HFF-Myc (cell line): ENCODE data around the gene MXD3.

Experiments
- DNase-seq: peaks from one replicate; pipeline ENCODE4 v3.0.0-alpha.2; 2011; ENCODE audit warnings: low read depth; ENCODE audit errors: extremely low read depth
- H3K4me3 ChIP-seq: replicated peaks from 2 replicates; pipeline ENCODE4 v1.5.1; 2011; ENCODE audit warnings: low read depth, mild to moderate bottlenecking, control low read depth, low read length
- TF ChIP-seq, protein P1 (sequence below): IDR thresholded peaks from 2 replicates; pipeline ENCODE4 v1.5.1; 2012; ENCODE audit warnings: mild to moderate bottlenecking, low read depth, low read length, control low read depth; ENCODE audit errors: missing control alignments

The MXD3 gene

DNA sequence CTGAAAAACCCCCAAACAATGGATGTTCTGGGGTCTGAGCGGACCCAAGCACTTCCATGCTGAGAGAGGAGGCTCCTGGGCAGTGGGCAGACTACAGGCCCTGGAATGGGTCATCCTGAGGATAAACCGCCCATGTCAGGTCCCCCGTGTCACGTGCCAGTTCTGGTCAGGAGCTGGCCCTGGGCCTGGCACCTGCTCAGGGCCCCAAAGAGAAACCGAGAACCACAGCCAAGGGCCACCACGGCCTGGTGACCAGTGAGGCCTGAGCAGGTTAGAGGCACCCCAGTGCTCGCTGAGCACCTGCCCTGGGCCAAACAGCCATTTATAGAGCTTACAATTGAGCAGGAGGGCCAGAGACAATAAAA is 24.0 kb upstream of the MXD3 start:
- H3K4me3 ChIP-seq = no peak overlapping the region
- DNase-seq = no peak
- TF ChIP-seq, protein P1, sequence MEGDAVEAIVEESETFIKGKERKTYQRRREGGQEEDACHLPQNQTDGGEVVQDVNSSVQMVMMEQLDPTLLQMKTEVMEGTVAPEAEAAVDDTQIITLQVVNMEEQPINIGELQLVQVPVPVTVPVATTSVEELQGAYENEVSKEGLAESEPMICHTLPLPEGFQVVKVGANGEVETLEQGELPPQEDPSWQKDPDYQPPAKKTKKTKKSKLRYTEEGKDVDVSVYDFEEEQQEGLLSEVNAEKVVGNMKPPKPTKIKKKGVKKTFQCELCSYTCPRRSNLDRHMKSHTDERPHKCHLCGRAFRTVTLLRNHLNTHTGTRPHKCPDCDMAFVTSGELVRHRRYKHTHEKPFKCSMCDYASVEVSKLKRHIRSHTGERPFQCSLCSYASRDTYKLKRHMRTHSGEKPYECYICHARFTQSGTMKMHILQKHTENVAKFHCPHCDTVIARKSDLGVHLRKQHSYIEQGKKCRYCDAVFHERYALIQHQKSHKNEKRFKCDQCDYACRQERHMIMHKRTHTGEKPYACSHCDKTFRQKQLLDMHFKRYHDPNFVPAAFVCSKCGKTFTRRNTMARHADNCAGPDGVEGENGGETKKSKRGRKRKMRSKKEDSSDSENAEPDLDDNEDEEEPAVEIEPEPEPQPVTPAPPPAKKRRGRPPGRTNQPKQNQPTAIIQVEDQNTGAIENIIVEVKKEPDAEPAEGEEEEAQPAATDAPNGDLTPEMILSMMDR = no peak

DNA sequence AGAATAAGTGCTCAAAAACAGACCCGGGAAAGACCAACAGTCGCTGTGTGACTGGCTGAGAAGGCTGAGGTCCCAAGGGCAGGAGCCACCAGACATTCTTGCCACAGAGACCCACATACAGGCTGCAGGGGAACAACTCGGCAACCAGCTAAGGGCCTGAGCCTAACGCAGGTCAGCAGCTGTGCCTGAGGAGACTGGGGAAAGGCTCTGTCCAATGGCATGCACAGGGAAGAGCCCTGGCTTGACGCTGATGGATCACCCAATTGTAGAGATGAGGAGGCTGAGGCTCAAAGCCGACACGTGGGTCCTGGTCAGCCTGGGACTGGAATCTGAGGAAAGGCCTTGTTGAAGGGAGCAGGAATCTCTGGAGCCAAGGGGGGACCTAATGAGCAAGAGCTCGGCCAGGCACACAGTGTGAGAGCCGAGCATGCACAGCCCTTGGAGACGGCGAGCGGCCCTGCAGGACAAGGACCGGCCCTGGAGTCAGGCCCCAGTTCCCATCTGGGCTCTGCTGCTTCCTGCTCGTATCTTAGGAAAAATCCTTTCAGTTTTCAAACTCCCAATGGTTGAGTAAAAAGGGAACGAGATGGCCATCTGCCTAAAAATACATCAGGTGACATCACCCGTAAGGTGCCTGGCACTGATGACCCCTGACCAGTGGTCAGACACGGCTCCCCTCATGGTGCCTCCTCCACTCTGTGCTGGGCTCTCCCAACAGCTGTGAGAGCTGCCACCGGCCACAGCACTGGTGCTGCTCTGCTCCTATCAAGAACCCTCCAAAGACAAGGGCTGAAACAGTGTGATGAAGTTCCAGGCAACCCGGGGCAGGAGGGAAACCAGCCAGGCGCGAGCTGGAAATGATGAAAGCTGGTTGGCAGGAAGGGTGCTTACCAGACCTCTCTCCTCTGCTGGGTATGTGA is 23.3 kb upstream of the MXD3 start:
- TF ChIP-seq, protein P1 = no peak
- no peak overlapping the region for H3K4me3 ChIP-seq
- DNase-seq = no peak

DNA sequence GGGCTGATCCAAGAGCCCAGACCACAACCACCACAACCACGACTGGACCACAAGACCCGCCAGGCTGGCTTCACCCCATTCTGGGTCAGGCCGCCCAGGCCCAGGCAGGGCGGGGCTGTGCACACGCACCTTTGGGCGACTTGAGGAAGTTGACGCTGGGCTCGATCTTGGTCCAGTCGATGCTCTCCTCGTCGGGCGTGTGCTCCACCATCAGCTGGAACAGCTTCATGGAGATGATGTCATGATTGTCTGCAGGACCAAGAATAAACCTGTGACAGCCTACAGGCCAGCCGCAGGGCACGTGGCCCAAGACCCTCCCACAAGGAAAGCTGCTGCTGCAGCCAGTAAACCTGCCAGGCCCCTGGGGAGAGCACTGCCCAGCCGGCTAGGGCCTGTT is 22.5 kb upstream of the MXD3 start:
- H3K4me3 ChIP-seq = no peak overlapping the region
- TF ChIP-seq, protein P1 = no peak
- no peak for DNase-seq

DNA sequence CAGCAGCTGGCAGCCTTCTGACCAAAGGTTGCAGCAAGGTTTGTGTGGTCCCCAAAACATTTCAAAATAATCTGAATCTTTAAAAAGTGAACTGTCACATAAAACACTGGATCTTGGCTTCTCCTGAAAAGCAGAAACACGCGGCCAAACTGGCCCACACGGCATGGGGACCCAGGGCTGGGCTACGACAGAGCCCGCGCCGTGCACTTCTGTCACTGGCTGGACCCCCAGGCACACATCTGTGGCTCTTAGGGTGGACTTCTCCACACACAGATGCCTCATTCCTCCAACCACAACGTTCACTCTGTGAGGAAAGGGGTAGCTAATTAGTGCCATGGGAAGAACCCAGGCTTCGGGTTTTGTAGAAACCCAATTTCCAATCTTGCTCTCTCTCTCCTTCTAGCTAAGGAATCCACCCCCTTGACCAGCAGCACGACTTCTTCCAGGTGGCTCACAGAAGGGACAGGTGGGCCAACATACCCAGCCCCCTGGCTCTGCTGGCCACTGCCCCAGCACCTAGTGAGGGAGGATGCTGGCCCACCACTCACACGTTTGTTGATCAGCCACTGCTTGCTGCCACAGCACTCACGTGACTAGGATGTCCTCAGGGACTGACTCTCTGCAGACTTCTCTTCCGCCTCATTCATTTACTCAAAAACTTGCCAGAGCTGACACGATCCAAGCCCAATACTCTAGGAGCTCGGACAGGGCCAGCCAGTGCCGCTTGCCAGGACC is 21.9 kb upstream of the MXD3 start:
- TF ChIP-seq, protein P1 = no peak
- H3K4me3 ChIP-seq = no peak overlapping the region

DNA sequence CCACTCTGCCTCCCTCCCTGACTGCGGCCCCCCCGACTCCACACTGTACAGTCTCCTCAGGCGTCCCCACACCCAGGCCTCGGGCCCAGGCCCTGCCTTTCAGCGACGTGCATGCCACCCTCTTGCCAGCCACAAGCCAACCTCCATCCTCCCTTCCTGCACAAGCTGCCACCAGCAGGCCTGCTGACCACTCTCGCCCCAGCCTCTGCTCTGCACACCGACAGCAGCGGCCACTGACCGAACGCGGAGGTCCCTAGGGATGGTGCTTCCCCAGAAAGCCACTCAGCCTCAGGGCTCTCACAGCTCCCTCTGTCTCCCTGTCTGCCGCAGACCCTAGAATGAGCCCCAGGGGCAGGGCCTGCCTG is 21.2 kb upstream of the MXD3 start:
- TF ChIP-seq, protein P1 = no peak
- DNase-seq = no peak
- H3K4me3 ChIP-seq = no peak overlapping the region

More for the DNA sequence above, 21.9 kb upstream of the MXD3 start:
- DNase-seq = no peak

DNA sequence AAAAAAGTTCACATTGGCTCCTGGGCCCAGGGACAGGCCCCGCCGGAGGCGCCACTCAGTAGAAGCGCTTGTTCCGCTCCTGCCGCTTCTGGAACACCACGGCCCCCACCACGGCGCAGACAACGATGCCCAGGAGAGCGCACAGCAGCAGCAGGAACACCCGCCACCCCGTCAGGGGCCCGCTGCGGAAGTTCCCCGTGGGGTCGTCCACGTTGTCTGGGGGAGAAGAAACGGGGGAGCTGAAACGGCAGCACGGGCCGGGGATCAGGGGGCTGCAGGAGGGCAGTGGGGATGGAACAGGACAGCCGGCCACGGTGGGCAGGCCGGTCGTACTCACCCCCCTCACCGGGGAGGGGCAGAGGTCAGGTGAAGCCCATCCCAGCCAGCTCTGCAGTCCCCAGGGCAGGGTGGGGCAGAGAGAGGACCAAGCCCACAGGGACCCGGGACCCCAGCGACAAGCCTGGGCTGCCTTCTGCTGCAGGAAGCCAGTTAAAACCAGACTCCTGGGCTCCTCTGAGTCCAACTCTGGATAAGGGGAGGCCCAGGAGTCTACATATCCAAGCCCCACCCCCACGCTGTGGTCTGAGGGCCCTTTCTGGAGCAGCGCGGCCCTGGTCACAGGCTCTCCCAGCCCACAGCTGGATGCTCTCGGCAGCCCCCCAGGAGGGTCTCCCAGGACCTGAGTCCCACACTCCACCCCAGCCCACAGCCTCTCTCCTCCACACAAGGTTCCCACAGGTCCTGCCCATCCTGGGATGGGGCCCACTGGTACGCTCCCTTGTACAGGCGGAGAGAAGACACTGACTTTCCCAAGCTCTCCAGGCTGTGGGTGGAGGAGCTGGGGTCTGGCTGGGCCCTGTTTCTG is 20.6 kb upstream of the MXD3 start:
- no peak overlapping the region for H3K4me3 ChIP-seq
- TF ChIP-seq, protein P1 = no peak
- DNase-seq = no peak
